Myocyte (in vitro differentiated cells): ENCODE data around the gene CPLX3. TPM values are rescaled to one million over a fixed set of nuclear protein-coding genes. Genes with fewer than 3 reads are reported as not detected.
"Not testable (repeated sequence)": the region's sequence is repeated elsewhere in the genome, so short reads cannot be mapped to it uniquely, and the experiment has no call there.

ENCODE experiments used
- DNase-seq: peaks from one replicate; pipeline ENCODE4 v3.0.0-alpha.2; 2012; ENCODE audit warnings: low read depth
- polyA plus RNA-seq: library from polyadenylated mRNA; unstranded; fragments of >200 nt; gene quantifications from one replicate; pipeline ENCODE4 v1.2.1, GENCODE V29; 2012; ENCODE audit warnings: missing spikeins
- total RNA-seq: library from RNA; depleted of rRNA; stranded (reverse); fragments of >200 nt; gene quantifications from 2 replicates; pipeline ENCODE4 v1.2.3, GENCODE V29; 2014

The CPLX3 gene, protein sequence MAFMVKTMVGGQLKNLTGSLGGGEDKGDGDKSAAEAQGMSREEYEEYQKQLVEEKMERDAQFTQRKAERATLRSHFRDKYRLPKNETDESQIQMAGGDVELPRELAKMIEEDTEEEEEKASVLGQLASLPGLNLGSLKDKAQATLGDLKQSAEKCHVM
- total RNA-seq, result not detected in 2 replicates
- polyA plus RNA-seq, result not detected

DNA sequence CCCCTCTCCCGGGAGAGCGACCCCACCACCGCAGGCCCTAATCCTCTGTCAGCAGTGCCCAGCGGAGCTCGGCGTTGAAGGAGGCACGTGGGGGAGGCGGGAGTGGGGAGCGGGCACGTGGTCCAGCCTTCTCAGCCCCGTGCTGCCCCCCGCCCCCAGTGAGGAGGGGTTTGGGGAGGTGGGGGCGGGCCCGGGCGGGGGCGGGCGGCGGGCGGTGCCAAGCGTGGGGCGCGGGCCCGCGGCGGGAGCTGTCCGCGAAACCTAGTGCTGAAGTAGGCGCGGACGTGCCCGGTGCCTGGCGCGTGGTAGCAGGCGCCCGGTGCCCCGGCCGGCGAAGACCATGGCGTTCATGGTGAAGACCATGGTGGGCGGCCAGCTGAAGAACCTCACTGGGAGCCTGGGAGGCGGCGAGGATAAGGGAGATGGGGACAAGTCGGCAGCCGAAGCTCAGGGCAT lies at the start of gene CPLX3:
TSS of gene CPLX3 (plus strand) at position 264 of the 456 bp plus-strand sequence. CDS start at position 341, 77 bp downstream.
- no peak for DNase-seq

DNA sequence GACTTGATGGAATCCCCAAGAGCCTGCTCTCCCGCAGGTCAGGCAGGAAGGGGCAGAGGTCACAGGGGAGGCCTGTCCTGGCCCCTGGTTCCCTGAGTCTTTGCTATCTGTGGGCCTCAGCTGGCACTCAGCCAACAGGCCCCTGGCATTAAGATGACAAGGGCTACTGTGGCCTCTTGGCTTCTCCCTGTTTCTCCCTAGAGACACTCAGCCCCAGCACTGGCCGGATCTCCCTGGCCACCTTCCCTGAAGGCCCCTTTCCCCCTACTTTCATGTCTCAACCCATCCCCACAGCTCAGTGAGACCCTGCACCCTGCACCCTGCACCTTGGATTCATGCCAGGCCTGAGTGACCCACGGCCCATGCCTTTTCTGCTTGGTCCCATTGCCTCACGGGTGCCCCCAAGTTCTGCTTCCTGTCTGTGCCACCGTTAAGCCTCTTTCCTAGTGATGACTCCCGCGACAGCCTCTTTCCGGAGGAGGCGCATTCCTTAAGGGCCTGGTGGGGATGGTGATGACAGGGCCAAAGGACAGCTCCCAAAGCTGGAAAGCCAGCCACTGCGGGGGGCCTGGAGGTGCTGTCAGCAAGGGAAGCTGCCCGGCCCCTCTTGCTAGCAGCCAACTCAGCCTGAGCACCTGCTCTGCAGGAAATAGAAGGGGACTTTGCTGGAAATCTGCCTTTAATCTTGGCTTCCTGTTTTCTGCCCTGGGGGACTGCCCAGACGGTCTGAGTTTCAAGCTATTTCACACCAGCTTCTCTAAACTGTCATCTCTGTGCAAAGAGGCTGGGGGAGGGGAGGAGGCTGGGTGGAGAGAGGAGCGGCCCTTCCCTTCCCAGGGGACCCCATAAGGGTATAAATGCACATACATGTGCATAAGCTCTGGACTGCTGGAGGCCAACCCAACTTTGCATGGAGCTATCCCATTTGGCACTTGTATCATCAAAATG lies 49.3 kb upstream of the CPLX3 start:
- no peak for DNase-seq

DNA sequence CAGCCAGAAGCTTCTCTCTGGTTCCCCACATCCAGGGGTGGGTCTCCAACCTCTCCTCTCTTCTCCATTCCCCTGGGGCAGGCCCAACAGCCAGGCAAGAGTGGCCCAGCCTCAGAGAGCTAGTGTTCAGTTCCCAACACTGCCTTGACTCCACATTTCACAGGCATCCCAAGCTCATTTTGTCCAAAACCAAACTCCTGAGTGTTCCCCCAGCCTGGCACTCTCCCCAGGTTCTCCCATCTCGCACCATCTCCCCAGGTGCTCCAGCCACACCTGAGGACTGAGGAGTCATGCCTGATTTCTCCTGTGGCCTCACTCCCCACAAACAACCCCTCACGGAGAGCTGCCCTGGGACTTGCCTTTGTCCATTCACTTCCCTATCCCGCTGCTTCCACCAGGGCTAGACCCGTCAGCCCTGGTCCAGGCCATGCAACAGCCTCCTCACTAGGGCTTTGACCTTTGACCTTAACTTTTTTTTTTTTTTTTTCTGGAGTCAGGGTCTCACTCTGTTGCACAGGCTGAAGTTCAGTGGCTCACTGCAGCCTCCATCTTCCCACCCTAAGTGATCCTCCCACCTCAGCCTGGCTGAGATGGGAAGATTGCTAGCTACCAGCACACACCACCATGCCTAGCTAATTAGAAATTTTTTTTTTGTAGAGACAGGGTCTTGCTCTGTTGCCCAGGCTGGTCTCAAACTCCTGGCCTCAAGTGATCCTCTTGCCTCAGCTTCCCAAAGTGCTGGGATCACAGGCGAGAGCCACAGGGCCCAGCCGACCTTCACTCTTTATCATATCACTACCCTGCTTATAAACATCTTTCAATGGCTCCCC lies 48.4 kb upstream of the CPLX3 start:
- DNase-seq, result no peak

DNA sequence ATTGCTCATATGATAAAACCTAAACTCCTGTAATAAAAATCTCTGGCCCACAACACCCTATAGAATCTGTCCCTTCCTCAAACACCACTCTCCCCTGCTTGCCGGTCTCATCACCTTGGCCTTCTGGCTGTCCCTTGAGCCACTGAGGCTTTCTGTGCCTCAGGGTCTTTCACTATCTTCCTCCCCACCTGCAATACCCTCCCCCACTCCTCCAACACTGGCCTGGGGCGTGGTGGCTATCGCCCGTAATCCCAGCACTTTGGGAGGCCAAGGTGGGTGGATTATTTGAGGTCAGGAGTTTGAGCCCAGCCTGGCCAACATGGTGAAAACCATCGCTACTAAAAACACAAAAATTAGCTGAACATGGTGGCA lies 47.8 kb upstream of the CPLX3 start:
- DNase-seq, result no peak

DNA sequence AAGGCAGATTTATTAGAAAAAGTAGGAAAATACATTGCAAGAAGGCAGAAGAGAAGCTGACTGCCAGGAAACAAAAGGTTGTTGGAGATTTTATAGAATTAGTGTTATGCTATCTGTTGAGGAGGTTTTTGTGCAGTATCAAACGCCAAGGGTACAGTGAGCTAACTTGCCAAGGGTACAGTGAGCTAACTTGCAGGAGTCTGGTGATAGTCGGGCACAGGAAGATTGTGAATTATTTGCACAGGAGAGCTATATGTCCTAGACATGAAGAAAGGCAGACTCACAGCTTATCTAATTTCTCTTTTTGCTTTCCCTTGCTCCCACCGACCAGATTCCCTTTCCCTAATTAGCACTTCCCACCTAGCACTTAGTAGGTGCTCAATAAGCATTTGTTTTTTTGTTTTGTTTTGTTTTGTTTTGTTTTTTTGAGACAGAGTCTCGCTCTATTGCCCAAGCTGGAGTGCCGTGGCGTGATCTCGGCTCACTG lies 47.2 kb upstream of the CPLX3 start:
- no peak for DNase-seq

DNA sequence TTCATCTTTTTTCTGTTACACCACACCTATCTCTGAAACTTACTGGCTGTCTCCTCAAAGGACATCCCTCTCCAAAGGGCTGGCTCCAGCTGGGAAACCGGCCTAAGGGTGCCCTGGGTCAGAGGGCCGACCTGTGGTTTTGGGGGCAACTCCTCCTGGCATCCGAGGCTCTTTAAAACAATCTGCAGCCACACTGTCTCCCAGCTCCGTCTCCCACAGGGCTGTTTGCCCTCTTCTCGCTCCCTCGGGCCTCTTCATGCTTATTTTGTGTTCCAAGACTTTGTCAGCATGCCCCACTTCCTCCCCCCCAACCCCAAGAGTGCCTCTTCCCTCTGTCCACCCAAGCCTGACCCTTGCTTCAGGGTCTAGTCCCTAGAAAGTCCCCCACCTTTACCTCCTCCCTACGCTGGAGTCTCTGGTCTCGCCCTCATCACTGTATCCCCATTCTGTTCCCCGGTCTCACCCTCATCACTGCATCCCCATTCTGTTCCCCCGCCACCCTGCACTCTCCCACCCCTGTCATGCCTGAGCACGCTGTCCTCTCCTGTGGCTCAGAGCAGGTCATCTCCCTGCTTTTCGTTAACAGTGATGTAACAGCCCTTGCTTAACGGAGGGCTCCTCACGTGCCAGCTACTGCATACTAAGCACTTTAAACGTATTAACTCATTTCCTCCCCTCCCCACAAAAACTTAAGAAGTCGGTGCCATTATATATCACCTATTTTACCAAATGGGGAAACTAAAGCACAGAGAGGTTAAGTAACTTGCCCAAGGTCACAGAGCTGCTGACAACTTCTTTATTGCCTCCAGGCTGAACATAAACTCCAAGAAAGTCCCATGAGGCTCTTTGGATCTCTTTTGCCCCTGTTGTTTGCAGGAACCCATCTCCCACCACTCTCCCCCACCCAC lies 45.6 kb upstream of the CPLX3 start:
- no peak for DNase-seq

DNA sequence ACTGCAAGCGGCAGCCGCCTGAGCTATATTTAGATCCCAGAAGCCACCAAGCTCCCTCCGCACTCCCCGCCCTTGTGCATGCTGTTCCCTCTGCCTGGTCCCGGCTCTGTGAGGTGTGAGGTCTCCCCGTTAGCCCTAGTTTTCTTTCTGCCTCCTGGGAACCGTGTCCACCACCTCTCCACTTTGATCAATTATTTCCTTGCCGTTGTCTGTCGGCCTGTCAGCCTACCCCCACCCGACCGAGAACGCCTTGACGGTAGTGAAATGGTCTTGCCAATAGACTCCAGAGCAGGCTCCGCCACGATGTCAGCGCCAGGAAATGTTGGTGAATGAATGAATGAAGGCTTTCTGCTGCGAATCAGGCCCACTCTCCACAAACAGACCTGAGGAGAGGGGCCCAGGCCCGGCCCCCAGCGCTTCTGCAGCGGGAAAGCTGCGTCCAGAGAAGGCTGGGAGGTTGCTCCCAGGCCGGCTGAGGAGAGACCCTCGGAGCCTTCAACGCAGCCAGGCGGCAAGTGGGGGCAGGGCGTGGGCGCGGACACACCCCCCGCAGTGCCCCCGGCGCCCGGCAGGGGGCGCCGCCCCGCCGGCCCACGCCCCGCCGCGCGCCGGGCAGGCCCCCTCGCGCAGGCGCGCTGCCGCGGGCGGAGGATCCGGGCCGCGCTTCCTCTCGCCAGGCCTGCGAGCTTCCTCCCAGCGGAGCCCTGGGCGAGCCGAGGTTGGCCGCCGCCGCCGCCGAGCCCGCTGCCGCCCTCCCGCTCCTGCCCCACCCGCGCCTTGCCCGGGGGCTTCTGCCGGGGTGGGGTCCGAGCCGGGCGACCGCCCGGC lies 44.8 kb upstream of the CPLX3 start, which contains the start of gene CSK:
TSS of gene CSK (plus strand) at position 650 of the 828 bp plus-strand sequence. CDS start 16,218 bp downstream, outside the sequence.
- peak; percentile 73 for DNase-seq

DNA sequence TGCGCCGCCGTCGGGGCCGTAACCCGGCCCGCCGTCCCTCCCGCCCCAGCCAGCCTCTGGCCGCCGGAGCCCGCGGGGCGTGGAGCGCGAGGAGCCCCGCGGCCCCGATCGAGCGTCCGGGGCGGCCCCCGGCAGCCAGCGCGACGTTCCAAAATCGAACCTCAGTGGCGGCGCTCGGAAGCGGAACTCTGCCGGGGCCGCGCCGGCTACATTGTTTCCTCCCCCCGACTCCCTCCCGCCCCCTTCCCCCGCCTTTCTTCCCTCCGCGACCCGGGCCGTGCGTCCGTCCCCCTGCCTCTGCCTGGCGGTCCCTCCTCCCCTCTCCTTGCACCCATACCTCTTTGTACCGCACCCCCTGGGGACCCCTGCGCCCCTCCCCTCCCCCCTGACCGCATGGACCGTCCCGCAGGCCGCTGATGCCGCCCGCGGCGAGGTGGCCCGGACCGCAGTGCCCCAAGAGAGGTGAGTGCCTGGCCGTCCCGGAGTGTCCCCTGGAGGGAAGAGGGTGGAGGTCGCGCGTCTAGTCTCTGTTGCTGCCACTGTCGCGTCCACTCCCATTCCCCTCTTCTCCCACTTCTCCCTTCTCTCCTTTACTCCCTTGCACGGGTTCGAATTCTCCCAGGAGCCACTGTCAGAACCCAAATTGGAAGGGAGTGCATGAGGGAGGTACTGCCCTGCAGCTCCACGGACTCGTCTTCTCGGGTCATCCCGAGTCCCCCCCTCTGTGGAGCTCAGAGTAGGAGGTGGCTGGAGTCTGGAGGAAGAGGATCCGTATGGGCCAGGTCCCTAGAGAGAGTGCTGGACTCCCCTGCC lies 44.0 kb upstream of the CPLX3 start:
- DNase-seq, result no peak

DNA sequence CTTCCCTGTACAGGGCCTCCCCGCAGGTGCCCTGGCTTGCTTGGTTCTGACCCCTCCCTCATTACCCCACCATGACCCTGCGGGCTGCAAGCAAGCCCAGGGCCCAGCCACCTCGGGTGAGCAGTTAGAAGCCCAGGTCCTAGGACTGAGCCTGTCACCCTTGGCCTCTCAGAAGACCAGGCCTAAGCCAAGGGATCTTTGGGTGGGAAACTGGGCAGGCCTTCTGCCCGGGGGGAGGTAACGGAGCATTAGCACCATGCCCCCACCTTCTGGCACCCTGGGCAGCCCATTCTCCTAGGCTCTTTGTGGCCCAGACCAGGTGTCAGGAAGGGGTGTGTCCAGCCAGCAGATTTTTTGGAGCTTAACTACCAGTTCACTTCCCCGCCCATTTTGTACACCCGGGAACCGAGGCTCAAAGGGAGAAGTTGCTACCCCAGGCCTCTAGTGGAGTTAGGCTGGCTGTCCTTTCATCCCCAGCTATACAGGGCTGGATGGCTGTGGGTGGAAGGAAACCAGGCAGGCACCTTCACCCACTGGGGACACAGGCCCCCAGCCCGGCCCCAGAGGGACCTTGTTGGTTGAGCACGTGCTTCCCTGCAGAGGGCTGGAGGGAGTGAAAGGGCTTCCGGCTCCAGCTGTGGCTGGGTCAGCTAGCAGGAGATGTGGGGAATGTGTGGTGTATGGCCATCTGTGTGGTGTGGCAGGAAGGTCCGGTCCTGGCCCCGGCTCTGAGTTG lies 43.2 kb upstream of the CPLX3 start:
- DNase-seq, result peak; percentile 65

DNA sequence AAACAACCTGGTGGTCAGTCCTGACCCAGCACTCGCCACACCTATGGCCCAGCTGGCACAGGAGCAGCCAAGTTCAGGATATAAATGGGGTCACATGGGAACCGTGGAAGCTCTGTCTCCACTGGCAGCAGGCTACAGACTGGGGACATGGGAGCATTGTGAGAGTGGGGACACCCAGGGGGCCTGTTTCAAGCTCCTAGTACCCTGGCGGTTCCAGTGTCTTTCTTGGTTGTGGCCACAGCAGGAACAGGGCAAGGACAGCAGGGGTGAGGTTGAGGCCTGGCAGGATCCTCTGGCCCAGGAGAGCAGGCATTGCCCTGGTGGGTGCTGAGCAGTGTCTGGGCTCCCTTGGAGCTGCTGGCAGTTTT lies 42.6 kb upstream of the CPLX3 start:
- DNase-seq, result no peak

DNA sequence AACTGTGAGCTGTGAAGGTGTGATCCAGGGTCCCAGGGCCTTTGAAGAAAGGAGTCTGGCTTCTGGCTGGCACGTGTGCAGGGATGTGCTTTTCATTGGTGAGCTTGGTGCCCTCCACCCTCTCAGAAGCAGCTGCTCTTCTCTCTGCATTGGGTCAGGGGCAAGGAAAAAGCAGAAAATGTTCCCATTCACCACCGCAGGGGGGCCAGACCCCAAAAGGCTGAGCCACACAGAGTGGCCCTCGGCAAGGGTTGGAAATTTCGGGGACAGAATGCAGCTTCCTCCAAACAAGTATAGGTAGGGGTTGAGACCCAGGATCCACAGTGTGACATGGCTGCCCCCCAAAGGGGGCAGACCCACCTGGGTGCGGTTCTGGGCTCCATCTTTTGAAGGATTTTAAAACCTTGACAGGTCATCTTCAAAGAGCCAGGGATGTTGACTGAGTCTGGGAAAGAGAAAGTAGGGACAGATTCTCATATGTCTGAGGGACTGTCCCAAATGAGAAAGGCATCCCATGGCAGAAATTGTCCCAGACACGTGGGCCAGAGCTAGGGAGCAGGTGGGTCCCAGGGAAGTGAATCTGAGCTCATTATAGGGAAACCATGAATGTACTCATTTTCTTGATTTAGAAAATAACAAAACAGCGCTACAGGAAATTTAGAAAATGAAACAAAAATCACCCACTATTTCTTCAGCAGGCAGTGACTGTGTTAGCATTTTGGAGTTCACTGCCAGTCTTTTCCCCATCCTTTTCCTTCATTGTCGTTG lies 41.8 kb upstream of the CPLX3 start:
- DNase-seq, result no peak

DNA sequence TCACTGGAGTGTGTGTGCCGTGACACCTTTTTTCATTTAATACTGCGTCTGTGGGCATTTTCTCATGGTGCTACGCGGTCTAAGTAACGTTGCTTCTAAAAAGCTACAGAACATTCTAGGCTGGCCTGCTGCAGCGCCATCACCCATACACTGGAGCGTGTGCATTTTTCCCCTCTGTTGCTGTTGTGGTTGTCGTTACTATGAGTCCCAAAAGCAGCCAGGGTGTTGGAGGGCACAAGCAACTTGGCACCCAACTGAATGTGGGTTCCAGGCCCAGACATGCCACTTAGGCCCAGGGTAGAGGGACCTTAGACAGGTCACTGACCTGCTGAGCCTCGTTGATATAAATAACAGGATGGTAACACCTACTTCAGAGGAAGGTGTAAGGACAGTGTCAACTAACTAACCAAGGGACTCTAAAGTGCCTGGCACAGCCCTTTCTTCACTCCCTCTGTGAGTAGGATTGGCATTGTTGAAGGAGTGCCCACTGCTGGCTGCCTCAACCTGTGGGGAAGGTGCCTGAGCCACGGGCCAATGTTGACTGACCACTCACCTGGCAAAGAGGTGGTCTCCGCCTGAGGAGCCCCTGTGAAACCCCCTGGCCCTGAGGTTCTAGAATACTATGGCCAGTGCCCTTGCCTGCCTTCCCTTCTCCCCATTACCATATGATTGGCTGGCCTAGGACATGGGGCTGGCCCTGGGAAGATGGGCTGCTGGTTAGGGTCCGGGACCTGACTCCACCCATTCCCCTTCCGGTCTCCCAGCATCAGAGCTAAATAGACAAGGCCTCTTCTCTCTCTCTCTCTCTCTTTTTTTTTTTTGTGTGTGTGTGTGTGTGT lies 41.0 kb upstream of the CPLX3 start:
- no peak for DNase-seq

DNA sequence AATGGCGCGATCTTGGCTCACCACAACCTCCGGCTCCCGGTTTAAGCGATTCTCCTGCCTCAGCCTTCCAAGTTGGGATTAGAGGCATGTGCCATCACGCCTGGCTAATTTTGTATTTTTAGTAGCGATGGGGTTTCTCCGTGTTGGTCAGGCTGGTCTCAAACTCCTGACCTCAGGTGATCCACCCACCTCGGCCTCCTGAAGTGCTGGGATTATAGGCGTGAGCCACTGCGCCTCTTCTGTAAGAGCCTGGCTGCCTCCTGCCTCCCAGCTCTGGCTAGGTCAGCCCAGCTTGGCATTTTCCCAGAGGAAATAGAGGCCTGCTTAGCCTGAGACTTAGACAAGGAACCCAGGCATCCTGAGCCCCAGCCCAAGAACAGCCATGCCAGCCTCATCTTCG lies 40.3 kb upstream of the CPLX3 start:
- not testable (repeated sequence) for DNase-seq

DNA sequence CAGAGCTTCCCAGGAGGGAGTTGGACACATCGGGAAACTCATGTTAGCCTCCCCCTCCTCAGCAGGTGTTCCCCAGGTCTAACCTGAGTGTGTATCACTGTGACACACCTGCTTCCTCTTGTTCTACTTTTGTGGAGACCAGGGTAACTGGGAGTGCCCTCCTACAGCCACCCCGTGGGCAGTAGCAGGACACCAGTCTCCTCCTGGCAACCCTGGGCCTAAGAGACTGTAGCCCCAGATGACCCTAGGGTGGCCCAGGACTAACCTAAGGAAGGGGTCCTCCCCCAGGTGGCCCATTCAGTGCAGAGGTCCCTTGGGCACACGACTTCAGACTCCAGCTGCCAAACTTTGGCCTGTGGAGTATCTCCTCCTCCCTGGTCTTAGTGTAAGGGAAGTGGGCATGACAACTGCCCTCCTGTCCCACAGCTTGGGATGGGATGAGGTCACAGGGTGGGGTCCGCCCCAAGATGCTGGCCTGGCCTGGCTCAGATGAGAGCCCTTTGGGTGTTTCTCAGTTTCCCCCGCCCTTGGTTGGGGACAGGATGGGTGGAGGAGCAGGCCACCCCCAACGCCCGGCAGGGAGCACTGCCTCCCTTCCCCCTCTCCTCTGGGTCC lies 39.8 kb upstream of the CPLX3 start:
- no peak for DNase-seq

DNA sequence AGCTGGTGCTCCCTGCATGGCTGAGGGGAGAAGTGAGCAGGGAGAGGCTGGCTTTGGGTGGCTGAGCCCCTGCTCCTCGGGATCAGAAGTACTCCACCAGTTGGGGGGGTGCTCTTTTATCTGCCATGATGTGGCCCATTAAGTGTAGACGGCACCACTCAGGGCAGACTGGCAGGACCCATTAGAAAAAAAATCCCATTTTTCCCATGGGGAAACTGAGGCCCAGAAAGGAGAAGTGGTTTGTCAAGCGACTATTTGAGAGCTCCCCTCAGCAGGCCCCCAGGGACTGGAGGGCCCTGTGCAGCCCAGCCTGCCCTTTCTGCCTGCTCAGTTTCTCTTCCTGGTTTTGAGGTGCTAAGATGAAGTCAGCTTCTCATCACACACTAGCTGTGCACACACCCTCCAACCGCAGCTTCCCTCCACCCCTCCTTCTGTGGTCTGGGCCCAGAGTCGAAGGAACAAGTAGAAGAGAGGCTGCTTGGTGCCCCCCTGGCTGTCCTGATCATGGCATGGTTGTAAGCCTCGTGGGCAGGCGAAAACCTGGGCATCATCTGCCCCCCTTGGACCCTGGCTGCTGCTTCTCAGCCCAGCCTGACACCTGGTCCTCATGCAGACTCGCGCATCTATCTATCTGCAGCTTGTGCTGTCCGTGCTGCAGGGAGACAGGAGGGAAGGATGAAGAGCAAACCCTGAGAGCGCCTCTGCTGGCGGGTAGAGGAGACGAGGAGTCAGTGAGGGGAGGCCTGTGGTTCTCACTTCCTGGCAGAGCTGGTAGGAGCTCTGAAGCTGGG lies 39.0 kb upstream of the CPLX3 start:
- DNase-seq, result peak; percentile 56
